HepG2 (cell line): ENCODE results near the gene PIAS3. TPM values are rescaled to one million over a fixed set of nuclear protein-coding genes. Genes with fewer than 3 reads are reported as not detected.

Experiments
- ARHGAP35 ChIP-seq: sonication (generic); formaldehyde crosslinking; IDR thresholded peaks from 2 replicates; pipeline ENCODE4 v1.9.0; 2022; ENCODE audit warnings: mild to moderate bottlenecking, inconsistent platforms, moderate library complexity, missing genetic modification reagents, borderline replicate concordance
- BRCA1 ChIP-seq: sonication (generic); formaldehyde crosslinking; IDR thresholded peaks from 2 replicates; pipeline ENCODE4 v1.4.0; 2020; ENCODE audit warnings: missing genetic modification reagents
- CERS6 ChIP-seq: sonication (generic); formaldehyde crosslinking; IDR thresholded peaks from 2 replicates; pipeline ENCODE4 v1.5.0; 2020; ENCODE audit warnings: missing genetic modification reagents
- CREM ChIP-seq, 2 experiments: sonication (generic) in 1 of 2; formaldehyde crosslinking in 1 of 2; IDR thresholded peaks; 2 replicates each; pipeline versions ENCODE4 v1.4.0 to v1.6.1; 2016 to 2020; ENCODE audit warnings: antibody characterized with exemption in 1 of 2, mild to moderate bottlenecking in 1 of 2, missing genetic modification reagents in 1 of 2
- FOXK2 ChIP-seq: fragments of 450-650 bp; IDR thresholded peaks from 2 replicates; pipeline ENCODE4 v1.6.1; 2016
- IRX3 ChIP-seq: sonication (generic); formaldehyde crosslinking; IDR thresholded peaks from 2 replicates; pipeline ENCODE4 v1.8.1; 2023; ENCODE audit warnings: mild to moderate bottlenecking, low read depth, missing genetic modification reagents, borderline replicate concordance
- MTF1 ChIP-seq: sonication (generic); formaldehyde crosslinking; IDR thresholded peaks from 2 replicates; pipeline ENCODE4 v1.5.0; 2020; ENCODE audit warnings: missing genetic modification reagents
- RBM22 ChIP-seq: fragments of 200-400 bp; formaldehyde crosslinking; optimal IDR thresholded peaks from 2 replicates; pipeline ENCODE3; 2017; ENCODE audit warnings: mild to moderate bottlenecking, low read length, moderate library complexity
- RELA ChIP-seq: sonication (generic); formaldehyde crosslinking; IDR thresholded peaks from 2 replicates; pipeline ENCODE4 v1.4.0; 2020; ENCODE audit warnings: missing genetic modification reagents
- REXO4 ChIP-seq: sonication (generic); formaldehyde crosslinking; IDR thresholded peaks from 2 replicates; pipeline ENCODE4 v1.8.0; 2022; ENCODE audit warnings: missing genetic modification reagents, mild to moderate bottlenecking, borderline replicate concordance
- TSC22D2 ChIP-seq: sonication (generic); formaldehyde crosslinking; IDR thresholded peaks from 2 replicates; pipeline ENCODE4 v1.5.1; 2020; ENCODE audit warnings: missing genetic modification reagents, mild to moderate bottlenecking, borderline replicate concordance
- U2AF1 ChIP-seq: fragments of 200-400 bp; formaldehyde crosslinking; optimal IDR thresholded peaks from 2 replicates; pipeline ENCODE3; 2017; ENCODE audit warnings: mild to moderate bottlenecking, low read depth, low read length
- ZBTB39 ChIP-seq: sonication (generic); formaldehyde crosslinking; IDR thresholded peaks from 2 replicates; pipeline ENCODE4 v1.5.0; 2020; ENCODE audit warnings: missing genetic modification reagents
- ZMAT5 ChIP-seq: sonication (generic); formaldehyde crosslinking; IDR thresholded peaks from 2 replicates; pipeline ENCODE4 v1.5.0; 2020; ENCODE audit warnings: mild to moderate bottlenecking, low read depth, missing genetic modification reagents, borderline replicate concordance
- ZNF251 ChIP-seq: sonication (generic); formaldehyde crosslinking; IDR thresholded peaks from 2 replicates; pipeline ENCODE4 v1.9.0; 2021; ENCODE audit warnings: mild to moderate bottlenecking, missing genetic modification reagents
- ZNF253 ChIP-seq: sonication (generic); formaldehyde crosslinking; IDR thresholded peaks from 2 replicates; pipeline ENCODE4 v1.8.0; 2022; ENCODE audit warnings: mild to moderate bottlenecking, missing genetic modification reagents, borderline replicate concordance
- ZNF598 ChIP-seq: sonication (generic); formaldehyde crosslinking; IDR thresholded peaks from 2 replicates; pipeline ENCODE4 v1.5.1; 2020; ENCODE audit warnings: mild to moderate bottlenecking, missing genetic modification reagents, borderline replicate concordance
- ZNF605 ChIP-seq: sonication (generic); formaldehyde crosslinking; IDR thresholded peaks from 2 replicates; pipeline ENCODE4 v1.8.0; 2022; ENCODE audit warnings: mild to moderate bottlenecking, missing genetic modification reagents
- ZNF800 ChIP-seq: sonication (generic); formaldehyde crosslinking; IDR thresholded peaks from 2 replicates; pipeline ENCODE4 v1.4.0; 2020; ENCODE audit warnings: missing genetic modification reagents
- ZXDC ChIP-seq: sonication (generic); formaldehyde crosslinking; IDR thresholded peaks from 2 replicates; pipeline ENCODE4 v1.5.0; 2020; ENCODE audit warnings: mild to moderate bottlenecking, missing genetic modification reagents
- polyA plus RNA-seq, 8 experiments: library from polyadenylated mRNA; depleted of rRNA in 3 of 8; stranded (reverse) in 7 of 8; unstranded in 1 of 8; fragments of >200 nt; fragmentation: Illumina TruSeq in 4 of 8; extraction: Trizol in 4 of 8; gene quantifications; 2 replicates each; pipeline versions ENCODE4 v1.2.1 to v1.2.3, GENCODE V29; 2011 to 2016; ENCODE audit warnings: low read depth in 4 of 8, missing spikeins in 1 of 8, mixed read lengths in 1 of 8; ENCODE audit not compliant: insufficient read depth in 1 of 8
- total RNA-seq, 5 experiments: library from RNA; depleted of rRNA; stranded (reverse); fragments of >200 nt; fragmentation: Illumina TruSeq; extraction: Trizol; gene quantifications; 2 replicates each; pipeline ENCODE4 v1.2.3, GENCODE V29; 2016; ENCODE audit warnings: low read depth in 1 of 5

The PIAS3 gene
- total and polyA plus RNA-seq, 2 of the 13 experiments (the other 11 are each of a cell fraction or from before 2014, with no cell fraction given) = 3.7 to 8.0 TPM

GRCh38 chr1:145858901-145859490 lies at the start of gene PIAS3 (continued):
- no peak for TF ChIP-seq ZMAT5 (CRISPR knock-in tag)
- no peak for TF ChIP-seq RBM22
- TF ChIP-seq IRX3 (CRISPR knock-in tag) = no peak
- no peak for TF ChIP-seq BRCA1
- no peak for TF ChIP-seq ZNF253 (CRISPR knock-in tag)
- no peak for TF ChIP-seq MTF1 (CRISPR knock-in tag)
- TF ChIP-seq REXO4 = no peak
- TF ChIP-seq ARHGAP35 (CRISPR knock-in tag) = no peak
- no peak for TF ChIP-seq ZNF605 (CRISPR knock-in tag)
- no peak for TF ChIP-seq ZNF598 (CRISPR knock-in tag)
- TF ChIP-seq ZXDC (CRISPR knock-in tag) = no peak
- TF ChIP-seq RELA (CRISPR knock-in tag) = no peak
- TF ChIP-seq ZNF800 (CRISPR knock-in tag) = peak; percentile 42; the same call in 1 of the 2 replicates
- TF ChIP-seq TSC22D2 (CRISPR knock-in tag) = no peak
- no peak for TF ChIP-seq FOXK2
- TF ChIP-seq U2AF1 = no peak
- no peak for TF ChIP-seq CERS6
- no peak for TF ChIP-seq ZBTB39
- TF ChIP-seq ZNF251 (CRISPR knock-in tag) = no peak
- TF ChIP-seq CREM (IDR thresholded peaks at IDR 0.05) = no peak
- TF ChIP-seq CREM (CRISPR knock-in tag; IDR thresholded peaks at IDR 0.05) = no peak
